Stimulated activated CD4-positive, alpha-beta T cell treated with anti-CD3 and anti-CD28 coated beads, Interleukin-1b, Interleukin-23, amount 100 ng/mL, for 48 hours (primary cell): ENCODE data around the gene ZNF717.
"Not testable (repeated sequence)": the region's sequence is repeated elsewhere in the genome, so short reads cannot be mapped to it uniquely, and the experiment has no call there.

Experiments
- DNase-seq: peaks from one replicate; pipeline ENCODE4 v3.0.0-alpha.2; 2020

ZNF717 gene

GRCh38 chr3:75785081-75785755, at the start of gene ZNF717:
ZNF717 (minus strand) TSS chr3:75785549; CDS start chr3:75783362, 2,187 bp downstream.
- DNase-seq, result peak; percentile 94

GRCh38 chr3:75831076-75831475, 45.7 kb upstream of the ZNF717 start:
- not testable (repeated sequence) for DNase-seq

GRCh38 chr3:75818019-75818418, 32.7 kb upstream of the ZNF717 start:
- not testable (repeated sequence) for DNase-seq

GRCh38 chr3:75816287-75817180, 31.2 kb upstream of the ZNF717 start:
- DNase-seq, result not testable (repeated sequence)

- DNase-seq, result no peak
These were observed 29.4 kb upstream of the ZNF717 start for GRCh38 chr3:75814797-75815196.

- no peak for DNase-seq
These were observed 2.8 kb downstream of the ZNF717 start for GRCh38 chr3:75782506-75782905.

- peak; percentile 33 for DNase-seq
These were observed 4.1 kb downstream of the ZNF717 start for GRCh38 chr3:75781079-75781745.

- DNase-seq, result not testable (repeated sequence)
These were observed 7.6 kb downstream of the ZNF717 start for GRCh38 chr3:75777742-75778141.

GRCh38 chr3:75771631-75772030, 13.7 kb downstream of the ZNF717 start:
- not testable (repeated sequence) for DNase-seq

- DNase-seq, result no peak
These were observed 16.9 kb downstream of the ZNF717 start for GRCh38 chr3:75768303-75769017.

- DNase-seq, result no peak
These were observed 47.4 kb downstream of the ZNF717 start for GRCh38 chr3:75737831-75738493.

GRCh38 chr3:75727985-75728384, 57.4 kb downstream of the ZNF717 start:
- no peak for DNase-seq

- no peak for DNase-seq
These were observed 93.3 kb downstream of the ZNF717 start for GRCh38 chr3:75692061-75692460.

GRCh38 chr3:75687323-75687722, 98.0 kb downstream of the ZNF717 start:
- DNase-seq, result no peak
